Body of pancreas (tissue), 4 donors: ENCODE measurements around the gene ZNF770. TPM values are rescaled to one million over a fixed set of nuclear protein-coding genes. Genes with fewer than 3 reads are reported as not detected.
A peak's percentile ranks its signal among the peaks of the same experiment; 100 is the strongest.

ENCODE experiments used
- ATAC-seq: fragments of 150-250 bp; one replicate; pipeline ENCODE4 v1.9.1; 2016
- DNase-seq, 4 donors: peaks; one replicate each; pipeline ENCODE4 v3.0.0-alpha.2; 2019
- H3K27ac ChIP-seq, 4 donors: fragments of 200-600 bp; sonication (generic); 1 replicate in 3 of 4; 2 replicates in 1 of 4; pipeline versions ENCODE4 v1.5.1 to v1.6.1; 2016 to 2019; ENCODE audit warnings: mild to moderate bottlenecking in 1 of 4, mixed read lengths in 1 of 4, moderate library complexity in 1 of 4
- H3K27me3 ChIP-seq, 2 donors: fragments of 200-600 bp; sonication (generic); one replicate each; pipeline ENCODE4 v1.6.0; 2016; ENCODE audit warnings: mild to moderate bottlenecking in 1 of 2
- H3K36me3 ChIP-seq, 2 donors: fragments of 200-600 bp; sonication (generic); replicated peaks in 1 of 2; 2 replicates each; pipeline ENCODE4 v1.5.1; 2016; ENCODE audit warnings: low read depth in 2 of 2; ENCODE audit not compliant: insufficient read depth in 1 of 2
- H3K4me1 ChIP-seq: fragments of 200-600 bp; sonication (generic); one replicate; pipeline ENCODE4 v1.6.0; 2016
- H3K4me3 ChIP-seq, 2 donors: fragments of 200-600 bp; sonication (generic); 1 replicate in 1 of 2; 2 replicates in 1 of 2; pipeline ENCODE4 v1.5.1; 2016 to 2019
- H3K9me3 ChIP-seq, 3 donors: fragments of 200-600 bp; sonication (generic); 1 replicate in 2 of 3; 2 replicates in 1 of 3; pipeline ENCODE4 v1.5.1; 2016
- POLR2A ChIP-seq, 3 donors: fragments of 450-650 bp; IDR thresholded peaks; one replicate each; pipeline ENCODE4 v1.6.1; 2016; ENCODE audit warnings: antibody characterized with exemption in 3 of 3, mild to moderate bottlenecking in 2 of 3
- WGBS, 2 donors: methylation state at CpG; one replicate each; pipeline ENCODE4 v1.1.5; 2017; 5-methylcytosine and 5-hydroxymethylcytosine counted together
- intact Hi-C: fragments of 100-400 bp; cut with DNase I; formaldehyde crosslinking; loops from one replicate; pipeline ENCODE4 v1.15.1; 2023
- total RNA-seq, 2 donors: library from RNA; depleted of rRNA; stranded (reverse); fragments of >200 nt; gene quantifications; one replicate each; pipeline ENCODE4 v1.1.0, GENCODE V29; 2016
- TF ChIP-seq, protein P1 (sequence below), 7 experiments: fragments of 450-650 bp in 4 of 7; fragments of 200-600 bp in 3 of 7; sonication (generic) in 3 of 7; IDR thresholded peaks; one replicate each; pipeline ENCODE4 v1.5.1; 2016 to 2019; ENCODE audit warnings: antibody characterized with exemption in 7 of 7

The ZNF770 gene
- total RNA-seq, 2 donors from 2014 or later: 7.6 to 11.2 TPM

DNA sequence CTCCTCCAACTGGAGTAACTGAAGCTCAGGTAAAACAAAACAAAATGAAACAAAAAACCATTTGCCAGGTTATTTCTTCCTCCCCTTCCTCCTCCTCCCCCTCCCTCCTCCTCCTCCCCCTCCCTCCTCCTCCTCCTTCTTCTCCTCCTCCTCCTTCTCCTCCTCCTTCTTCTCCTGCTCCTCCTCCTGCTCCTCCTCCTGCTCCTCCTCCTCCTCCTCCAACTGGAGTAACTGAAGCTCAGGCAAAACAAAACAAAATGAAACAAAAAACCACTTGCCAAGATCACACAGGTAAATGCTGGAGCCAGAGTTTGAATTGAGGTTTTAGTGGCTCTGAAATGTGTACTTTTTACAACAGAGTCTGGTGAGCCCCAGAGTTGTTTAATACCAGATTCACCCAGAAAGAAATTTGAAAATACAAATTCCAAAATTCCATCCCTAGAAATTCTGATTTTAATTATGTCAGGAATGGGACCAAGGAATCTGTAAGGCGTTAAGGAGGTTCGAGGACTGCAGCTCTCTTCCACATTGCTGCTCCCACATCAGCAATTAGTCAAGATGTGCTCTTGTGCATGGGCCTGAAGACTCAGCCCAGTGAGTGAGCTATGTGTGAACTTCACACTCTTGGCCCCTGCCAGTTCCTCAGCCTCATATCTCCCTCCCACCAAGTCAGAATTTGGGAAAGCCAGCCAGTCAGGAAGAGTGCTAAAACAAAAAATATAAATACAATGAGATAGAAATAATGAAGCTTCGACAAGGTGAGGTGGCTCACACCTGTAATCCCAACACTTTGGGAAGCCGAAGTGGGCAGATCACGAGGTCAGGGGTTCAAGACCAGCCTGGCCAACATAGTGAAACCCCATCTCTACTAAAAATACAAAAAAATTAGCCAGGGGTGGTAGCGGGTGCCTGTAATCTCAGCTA lies 31.6 kb upstream of the ZNF770 start:
- TF ChIP-seq, protein P1, sequence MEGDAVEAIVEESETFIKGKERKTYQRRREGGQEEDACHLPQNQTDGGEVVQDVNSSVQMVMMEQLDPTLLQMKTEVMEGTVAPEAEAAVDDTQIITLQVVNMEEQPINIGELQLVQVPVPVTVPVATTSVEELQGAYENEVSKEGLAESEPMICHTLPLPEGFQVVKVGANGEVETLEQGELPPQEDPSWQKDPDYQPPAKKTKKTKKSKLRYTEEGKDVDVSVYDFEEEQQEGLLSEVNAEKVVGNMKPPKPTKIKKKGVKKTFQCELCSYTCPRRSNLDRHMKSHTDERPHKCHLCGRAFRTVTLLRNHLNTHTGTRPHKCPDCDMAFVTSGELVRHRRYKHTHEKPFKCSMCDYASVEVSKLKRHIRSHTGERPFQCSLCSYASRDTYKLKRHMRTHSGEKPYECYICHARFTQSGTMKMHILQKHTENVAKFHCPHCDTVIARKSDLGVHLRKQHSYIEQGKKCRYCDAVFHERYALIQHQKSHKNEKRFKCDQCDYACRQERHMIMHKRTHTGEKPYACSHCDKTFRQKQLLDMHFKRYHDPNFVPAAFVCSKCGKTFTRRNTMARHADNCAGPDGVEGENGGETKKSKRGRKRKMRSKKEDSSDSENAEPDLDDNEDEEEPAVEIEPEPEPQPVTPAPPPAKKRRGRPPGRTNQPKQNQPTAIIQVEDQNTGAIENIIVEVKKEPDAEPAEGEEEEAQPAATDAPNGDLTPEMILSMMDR (IDR thresholded peaks at IDR 0.05): no peak
- no peak for TF ChIP-seq POLR2A (IDR thresholded peaks at IDR 0.05)
- 82 to 87% methylated on average over 6 of the region's 6 CpGs for WGBS, 2 donors
- no peak for ATAC-seq
- peak in 3 of 4 donors; percentile 11 to 25 (median 20) for DNase-seq
- no peak overlapping the region for H3K4me3 ChIP-seq
- intact Hi-C loops: no loop called here
- no peak overlapping the region for H3K27ac ChIP-seq
- no peaks in the 10 kb centered on the region for H3K36me3 ChIP-seq
- no peaks in the 10 kb centered on the region for H3K27me3 ChIP-seq
- no peaks in the 10 kb centered on the region for H3K9me3 ChIP-seq
- no peaks in the 10 kb centered on the region for H3K4me1 ChIP-seq

GRCh38 chr15:35014241-35014640 lies 26.2 kb upstream of the ZNF770 start:
- no peaks in the 10 kb centered on the region for H3K27me3 ChIP-seq
- H3K27ac ChIP-seq: no peak overlapping the region
- H3K9me3 ChIP-seq: no peaks in the 10 kb centered on the region
- TF ChIP-seq POLR2A (IDR thresholded peaks at IDR 0.05): no peak
- TF ChIP-seq, protein P1 (IDR thresholded peaks at IDR 0.05): no peak
- H3K4me1 ChIP-seq: no peaks in the 10 kb centered on the region
- no peak overlapping the region for H3K4me3 ChIP-seq
- ATAC-seq (no peak), DNase-seq (no peak)
- intact Hi-C loops: no loop called here
- no peaks in the 10 kb centered on the region for H3K36me3 ChIP-seq

DNA sequence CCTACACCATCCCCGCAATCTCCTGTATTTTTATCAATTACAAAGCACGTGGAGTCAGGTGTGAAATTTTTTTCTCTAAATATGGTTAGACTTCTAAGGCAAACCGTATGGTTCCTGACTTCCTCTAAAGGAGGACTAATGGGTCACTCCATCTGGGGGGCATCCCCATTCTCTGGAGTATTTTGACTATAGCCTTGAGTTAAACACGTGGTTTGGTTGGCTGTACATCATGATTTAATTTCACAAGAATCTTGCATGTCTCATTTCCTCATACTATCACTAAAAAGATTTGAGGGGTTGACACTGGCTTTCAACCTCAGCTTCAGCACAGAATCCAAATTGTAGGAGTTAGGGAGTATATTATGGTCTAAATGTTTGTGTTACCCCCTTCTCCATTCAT lies 25.3 kb upstream of the ZNF770 start:
- 45 to 66% methylated on average over 4 of the region's 4 CpGs for WGBS, 2 donors
- no peak overlapping the region for H3K27ac ChIP-seq
- TF ChIP-seq, protein P1 (IDR thresholded peaks at IDR 0.05): no peak
- TF ChIP-seq POLR2A (IDR thresholded peaks at IDR 0.05): no peak
- no peak for DNase-seq
- no peaks in the 10 kb centered on the region for H3K27me3 ChIP-seq
- H3K36me3 ChIP-seq: no peaks in the 10 kb centered on the region
- H3K4me1 ChIP-seq: no peaks in the 10 kb centered on the region
- intact Hi-C loops: no loop called here
- H3K9me3 ChIP-seq: no peaks in the 10 kb centered on the region
- no peak overlapping the region for H3K4me3 ChIP-seq
- no peak for ATAC-seq

DNA sequence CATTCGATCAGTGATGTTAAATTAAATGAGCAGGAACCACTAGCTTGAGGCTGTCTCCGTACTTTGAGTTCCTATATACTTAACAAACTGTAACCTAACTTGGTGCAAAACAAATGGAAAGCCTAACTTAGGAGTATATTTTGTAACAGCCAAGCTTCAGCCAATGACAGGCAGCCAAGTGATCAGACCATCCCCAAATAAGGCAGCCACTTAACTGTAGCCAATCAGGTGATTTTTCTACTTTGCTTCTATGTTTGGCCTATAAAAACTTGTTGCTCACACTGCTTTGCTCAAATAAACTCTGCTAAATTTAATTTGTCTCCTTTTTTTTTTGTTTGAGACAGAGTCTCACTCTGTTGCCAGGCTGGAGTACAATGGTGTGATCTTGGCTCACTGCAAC lies 19.3 kb upstream of the ZNF770 start:
- Histone ChIP-seq H3K4me3 (no peak overlapping the region), H3K36me3 (no peaks in the 10 kb centered on the region), H3K27me3 (no peaks in the 10 kb centered on the region), H3K9me3 (no peaks in the 10 kb centered on the region), H3K27ac (no peak overlapping the region), H3K4me1 (no peaks in the 10 kb centered on the region)
- intact Hi-C loops: no loop called here
- WGBS, 2 donors: 85 to 91% methylated on average over 2 of the region's 2 CpGs
- DNase-seq (no peak), ATAC-seq (no peak)
- TF ChIP-seq POLR2A (IDR thresholded peaks at IDR 0.05): no peak
- TF ChIP-seq, protein P1 (IDR thresholded peaks at IDR 0.05): no peak

DNA sequence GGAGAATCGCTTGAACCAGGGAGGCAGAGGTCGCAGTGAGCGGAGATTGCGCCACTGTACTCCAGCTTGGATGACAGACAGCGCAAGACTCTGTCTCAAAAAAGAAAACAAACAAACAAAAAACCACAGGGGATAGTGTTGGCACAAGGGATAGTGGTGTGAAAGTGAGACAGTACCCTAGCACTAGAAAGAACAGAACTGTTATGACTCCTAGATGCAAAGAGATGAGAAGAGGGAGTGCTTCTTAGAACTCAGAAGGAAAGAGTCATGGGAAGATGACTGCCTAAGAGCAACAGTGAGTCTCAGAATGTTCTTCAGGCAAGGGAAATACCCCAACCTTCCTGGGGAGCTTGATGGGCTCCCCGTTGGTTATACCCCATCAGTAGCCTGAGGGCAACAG lies 17.8 kb upstream of the ZNF770 start:
- WGBS, 2 donors: 91 to 95% methylated on average over 6 of the region's 6 CpGs
- H3K4me1 ChIP-seq: no peaks in the 10 kb centered on the region
- intact Hi-C loops: no loop called here
- no peak overlapping the region for H3K4me3 ChIP-seq
- no peak for TF ChIP-seq POLR2A (IDR thresholded peaks at IDR 0.05)
- TF ChIP-seq, protein P1 (IDR thresholded peaks at IDR 0.05): no peak
- no peaks in the 10 kb centered on the region for H3K36me3 ChIP-seq
- H3K9me3 ChIP-seq: no peaks in the 10 kb centered on the region
- no peak overlapping the region for H3K27ac ChIP-seq
- ATAC-seq: no peak
- H3K27me3 ChIP-seq: no peaks in the 10 kb centered on the region
- no peak for DNase-seq
